Right hindlimb (tissue), 1 donor: Measurements from ENCODE around the gene TRAIP.
"Not testable (repeated sequence)": the region's sequence is repeated elsewhere in the genome, so short reads cannot be mapped to it uniquely, and the experiment has no call there.

Experiments
- DNase-seq: peaks from one replicate; pipeline ENCODE4 v3.0.0-alpha.2; 2018

The TRAIP gene

GRCh38 chr3:49872801-49873281 lies 16.5 kb upstream of the TRAIP start:
- no peak for DNase-seq

DNA sequence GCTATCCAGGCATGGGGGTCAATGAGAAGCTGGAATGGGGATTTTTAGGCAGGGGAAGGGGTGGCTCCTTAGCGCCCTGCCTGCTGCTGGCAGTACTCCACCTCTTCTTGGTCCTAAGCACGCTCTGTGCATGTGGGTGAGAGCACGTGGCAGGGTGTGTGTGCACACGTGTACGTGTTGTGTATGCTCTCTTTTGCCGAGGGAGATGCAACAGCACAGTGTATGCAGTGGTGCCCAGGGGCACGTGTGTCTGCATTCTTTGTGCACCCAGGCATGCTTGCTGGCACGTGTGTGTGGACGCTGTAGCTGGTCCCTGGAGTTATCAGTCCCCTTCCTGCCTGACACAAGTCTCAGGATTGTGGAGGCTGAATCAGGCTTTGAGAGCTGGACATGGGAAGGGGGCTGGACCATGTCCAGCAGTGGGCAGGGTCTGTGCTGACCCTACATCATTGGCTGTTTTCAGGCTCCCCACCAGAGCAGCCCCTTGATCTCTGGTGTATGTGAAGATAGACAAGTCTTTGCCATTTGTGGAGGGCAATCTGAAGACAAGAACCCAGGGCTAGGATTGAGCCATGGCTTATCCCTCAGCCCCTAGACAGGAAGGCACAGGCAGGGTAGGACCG lies 15.3 kb upstream of the TRAIP start:
- no peak for DNase-seq

DNA sequence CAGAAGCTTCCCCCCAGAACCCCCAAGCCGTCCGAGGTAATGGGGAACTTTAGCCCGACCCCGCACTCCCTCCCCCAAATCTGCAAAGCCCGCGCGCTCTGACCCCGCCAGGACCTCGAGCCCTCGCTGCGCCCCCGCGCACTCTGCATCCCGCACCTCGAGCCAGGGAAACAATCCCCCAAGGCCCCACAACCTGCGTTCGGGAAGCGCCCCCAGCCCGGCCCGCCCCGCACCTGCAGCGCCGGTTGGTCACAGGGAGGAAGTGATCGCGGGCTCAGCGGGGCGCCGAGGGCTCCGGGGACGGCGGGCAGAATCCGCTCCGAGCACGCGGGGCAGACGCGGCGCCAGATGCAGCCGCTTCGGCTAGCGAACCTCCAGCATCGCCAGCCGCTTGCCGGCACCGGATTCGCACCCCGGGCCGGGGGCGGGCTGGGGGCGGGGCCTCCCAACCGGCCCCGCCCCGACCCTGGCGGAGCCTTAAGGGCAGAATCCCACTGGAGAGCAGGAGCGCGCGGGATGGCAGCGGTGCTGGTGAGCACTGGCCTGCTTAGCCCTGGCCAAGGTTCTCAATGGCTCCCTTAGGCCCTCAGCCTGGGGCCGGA lies 13.3 kb upstream of the TRAIP start, which contains the start of gene CAMKV:
CAMKV (minus strand) TSS at position 382 of the 602 bp plus-strand sequence. CDS start 7,518 bp downstream, outside the sequence.
- no peak for DNase-seq

DNA sequence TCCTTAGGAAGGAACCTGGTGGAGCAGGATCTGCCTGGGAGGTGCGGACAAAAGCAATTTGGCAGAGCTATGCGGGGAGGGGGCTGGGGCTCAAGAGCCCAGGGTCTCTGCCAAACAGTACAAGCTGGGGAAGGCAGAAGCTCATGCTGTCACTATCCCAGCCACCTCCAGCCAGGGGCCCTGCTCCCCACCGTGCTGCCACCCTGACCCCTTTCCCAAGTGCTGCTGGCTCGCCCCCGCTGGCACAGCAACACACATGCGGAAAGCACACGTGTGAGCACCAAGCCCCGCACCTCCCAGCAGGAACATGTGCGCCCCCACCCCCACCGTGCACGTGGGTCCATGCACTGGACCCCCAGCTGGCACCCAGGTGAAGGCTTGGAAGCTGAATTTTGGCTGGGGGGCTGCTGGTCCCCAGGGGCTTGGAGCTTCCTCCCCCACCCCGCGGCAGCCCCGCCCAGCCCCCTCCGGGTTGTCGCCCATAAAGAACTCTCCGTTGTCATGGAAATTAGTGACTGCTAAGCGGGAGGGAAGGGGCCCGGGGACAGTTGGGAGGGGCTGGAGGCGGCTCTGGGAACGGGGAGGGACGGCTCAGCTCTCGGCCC lies 12.6 kb upstream of the TRAIP start:
- no peak for DNase-seq

- DNase-seq = peak; percentile 38
Measured at GRCh38 chr3:49867871-49868321, 11.5 kb upstream of the TRAIP start.

DNA sequence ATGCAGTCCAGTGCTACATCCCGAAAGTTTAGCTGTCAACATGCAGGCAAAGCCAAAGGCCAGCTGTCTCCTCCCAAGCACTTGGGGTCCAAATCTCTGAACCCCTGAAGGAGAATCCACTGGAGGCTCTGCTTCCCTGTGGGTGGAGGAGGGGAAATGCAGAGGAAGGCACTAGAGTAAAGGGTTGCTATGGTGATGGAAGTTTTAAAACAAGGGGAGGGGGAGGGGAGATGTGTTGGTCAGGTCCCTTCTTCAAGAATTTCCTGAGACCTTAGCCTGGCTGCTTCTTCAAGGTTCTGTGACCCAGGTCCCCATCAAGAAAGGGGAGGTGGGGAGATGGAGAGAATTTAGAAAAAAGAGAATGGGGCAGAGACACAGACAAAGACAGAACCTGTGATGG lies 11.0 kb upstream of the TRAIP start:
- DNase-seq = no peak

DNA sequence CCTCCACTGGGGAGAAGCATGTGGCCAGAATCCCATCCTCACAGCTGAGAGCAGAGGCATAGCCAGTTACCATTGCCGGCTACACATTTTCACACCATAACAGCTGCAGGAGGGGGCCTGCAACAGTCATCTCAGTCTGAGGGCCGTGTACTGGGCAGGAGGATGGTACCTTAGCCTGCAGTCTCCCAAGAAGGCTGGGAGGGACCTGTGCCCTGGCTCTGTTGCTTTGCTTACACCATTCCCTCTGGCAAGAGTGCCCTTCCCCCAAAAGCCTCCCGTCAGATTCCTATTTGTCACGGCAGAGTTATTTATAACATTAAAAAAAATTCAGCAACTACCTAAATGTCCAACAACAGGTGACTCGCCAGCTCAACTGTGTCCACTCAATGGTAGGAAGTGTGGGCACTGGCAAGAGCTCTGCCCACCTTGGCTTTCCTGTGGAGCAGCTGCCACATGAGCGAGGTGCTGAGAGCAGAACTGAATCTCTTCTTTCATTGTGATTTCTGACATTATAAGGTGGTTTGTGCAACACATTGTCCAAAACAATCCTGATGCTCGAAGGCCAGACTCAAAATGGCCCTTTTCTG lies 8.9 kb upstream of the TRAIP start:
- no peak for DNase-seq

- no peak for DNase-seq
Measured at GRCh38 chr3:49864505-49864904, 8.1 kb upstream of the TRAIP start.

DNA sequence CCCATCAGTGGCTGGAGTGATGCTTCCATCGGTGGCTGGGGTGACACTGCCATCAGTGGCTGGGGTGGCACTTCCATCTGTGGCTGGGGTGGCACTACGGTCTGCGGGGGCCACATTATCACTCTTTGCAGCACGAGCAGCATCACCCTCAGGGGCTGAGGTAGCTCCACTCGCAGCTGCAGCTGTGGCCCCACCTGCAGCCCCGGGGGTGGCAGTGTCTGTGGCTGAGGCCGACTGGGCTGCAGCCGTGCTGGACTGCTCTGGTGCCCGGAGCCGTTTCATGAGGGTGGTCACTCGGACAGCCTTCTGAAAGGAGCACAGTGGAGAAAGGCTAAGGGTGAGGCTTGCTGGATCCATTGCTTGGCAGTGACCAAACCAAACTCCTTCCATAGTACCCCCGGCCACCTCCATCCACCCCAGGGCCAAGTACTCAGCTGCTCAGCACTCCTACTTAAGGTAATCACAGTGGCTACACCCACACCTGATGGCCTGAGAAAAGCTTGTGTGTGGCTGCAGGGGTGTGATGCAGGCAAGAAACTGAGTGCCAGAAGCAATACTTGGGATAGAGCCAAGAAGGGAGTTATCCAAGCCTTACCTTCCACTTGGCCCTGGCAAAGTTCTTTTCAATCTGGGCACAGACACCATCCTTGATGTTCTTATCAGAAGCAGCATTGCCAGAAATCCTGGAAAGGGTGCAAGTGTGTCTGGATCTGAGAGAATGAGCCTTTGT lies 3.4 kb upstream of the TRAIP start:
- no peak for DNase-seq

- no peak for DNase-seq
Measured at GRCh38 chr3:49855662-49856061, 702 bp downstream of the TRAIP start.

GRCh38 chr3:49845694-49846093 lies 10.7 kb downstream of the TRAIP start:
- DNase-seq = no peak

- DNase-seq = no peak
Measured at GRCh38 chr3:49844464-49845183, 11.7 kb downstream of the TRAIP start.

DNA sequence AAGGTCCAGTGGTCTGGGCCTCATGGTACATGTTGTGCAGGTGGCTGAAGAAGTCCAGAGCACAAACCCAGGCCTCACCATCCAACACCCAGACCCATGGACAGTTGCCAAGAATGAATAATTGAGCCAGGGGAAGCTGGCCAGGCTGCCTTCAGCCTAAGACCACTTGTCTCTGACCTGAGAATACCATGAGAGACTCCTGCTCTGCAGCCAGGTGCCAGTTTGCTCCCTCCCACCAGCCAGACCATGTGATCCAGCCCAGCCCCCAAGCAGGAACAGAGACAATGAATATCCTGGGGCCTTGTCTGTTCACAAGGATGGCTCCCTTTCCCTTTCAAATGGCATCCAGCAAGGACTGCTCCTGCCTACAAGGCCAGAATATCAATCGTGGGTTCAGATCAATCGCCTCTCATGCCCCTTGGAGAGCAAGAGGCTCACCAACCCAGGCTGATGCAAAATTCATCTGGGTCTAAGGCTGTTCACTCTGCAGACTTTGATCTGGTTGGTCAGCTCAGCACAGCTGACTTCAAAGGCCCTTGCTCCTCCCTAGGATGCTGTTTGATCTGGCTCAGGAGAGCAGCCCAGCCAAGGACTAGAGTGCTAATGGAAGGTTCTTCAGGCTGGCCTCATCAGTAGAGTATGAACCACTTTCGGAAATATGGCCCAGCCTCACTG lies 13.4 kb downstream of the TRAIP start:
- no peak for DNase-seq

- no peak for DNase-seq
Measured at GRCh38 chr3:49841806-49842205, 14.6 kb downstream of the TRAIP start.

- DNase-seq = no peak
Measured at GRCh38 chr3:49841126-49841696, 15.2 kb downstream of the TRAIP start.

DNA sequence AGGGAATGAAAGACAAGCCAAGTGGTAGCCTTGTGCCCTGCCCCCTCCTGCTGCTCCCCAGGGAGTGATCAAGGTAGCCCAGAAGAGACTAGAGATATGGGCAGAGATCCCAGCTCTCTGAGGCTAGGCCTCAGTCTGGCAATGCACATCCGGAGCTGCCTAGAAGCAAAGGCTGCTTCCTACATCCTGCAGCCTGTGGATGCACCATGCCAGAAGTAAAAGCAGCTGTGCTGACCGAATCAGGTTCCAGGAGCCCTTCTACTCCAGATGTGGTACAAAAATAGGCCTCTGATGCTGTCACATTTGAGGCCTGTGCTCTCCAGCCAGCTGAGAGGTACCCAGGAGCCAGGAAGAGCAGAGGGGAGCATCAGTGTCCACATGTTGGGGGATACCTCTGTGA lies 16.0 kb downstream of the TRAIP start:
- DNase-seq = peak; percentile 74

DNA sequence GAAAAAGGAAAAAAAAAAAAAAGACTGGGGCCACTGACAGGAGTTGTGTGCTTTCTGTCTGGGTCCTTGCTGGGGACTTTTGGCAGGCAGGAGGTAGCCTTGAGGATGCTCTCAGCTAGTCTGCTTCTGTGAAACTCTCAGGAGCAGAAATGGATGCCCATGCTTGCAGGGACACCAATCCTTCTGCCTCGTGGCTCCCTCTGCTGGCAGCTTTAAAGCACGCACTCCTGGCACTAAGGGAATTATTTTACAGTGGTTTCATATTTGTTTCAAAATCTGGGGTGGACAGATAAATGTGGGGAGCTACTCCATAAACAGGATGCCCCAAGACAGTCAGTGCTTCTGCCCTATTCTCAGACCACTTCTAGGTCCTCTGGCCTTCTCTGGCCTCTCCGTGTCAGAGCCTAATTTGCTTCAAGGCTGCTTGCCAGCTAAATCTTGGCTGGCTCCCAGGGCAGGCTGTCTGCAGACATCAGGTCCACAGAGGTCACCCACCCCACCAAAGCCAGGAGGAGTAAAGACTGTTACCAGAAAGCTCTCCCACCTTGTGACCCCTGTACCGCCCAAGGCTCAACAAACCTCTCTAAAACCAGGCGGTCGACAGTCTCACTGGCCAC lies 17.1 kb downstream of the TRAIP start:
- peak; percentile 84 for DNase-seq

DNA sequence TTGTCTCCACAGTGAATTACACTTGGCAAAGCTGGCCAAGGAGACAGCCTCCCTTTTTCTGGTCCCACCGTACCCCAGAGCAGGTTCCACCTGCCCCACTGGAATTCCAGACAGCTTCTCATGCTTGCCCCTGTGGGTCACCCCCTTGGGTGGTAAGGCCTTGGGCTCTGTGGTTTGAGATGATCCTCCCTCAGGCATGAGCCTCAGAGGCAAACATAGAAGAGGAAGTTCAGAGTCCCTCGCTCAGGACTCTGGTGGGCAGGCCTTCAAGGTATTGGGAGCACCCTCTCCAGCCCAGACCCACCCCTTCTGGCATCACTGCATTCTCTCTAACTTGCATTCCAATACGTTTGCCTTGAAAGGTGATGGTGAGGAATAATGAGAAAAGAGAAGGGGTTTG lies 25.0 kb downstream of the TRAIP start:
- DNase-seq = no peak

DNA sequence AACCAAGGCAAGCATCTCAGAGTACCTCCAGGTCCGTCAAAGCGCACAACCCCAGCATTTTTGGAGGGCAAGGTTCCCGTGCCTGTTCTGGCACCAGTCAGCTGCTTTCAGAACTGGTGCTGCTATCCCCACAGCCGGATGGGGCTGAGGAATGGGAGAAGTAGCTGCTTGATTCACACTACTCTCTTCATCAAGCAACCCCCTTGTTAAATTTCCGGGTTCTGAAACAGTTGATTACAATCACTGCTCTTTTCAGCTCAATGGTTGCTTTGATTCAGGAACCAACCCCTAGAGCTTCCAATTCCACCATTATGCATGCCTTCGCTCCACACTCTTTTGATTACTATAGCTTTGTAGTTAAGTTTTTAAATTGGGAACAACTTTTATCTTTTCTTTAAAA lies 30.3 kb downstream of the TRAIP start:
- no peak for DNase-seq

DNA sequence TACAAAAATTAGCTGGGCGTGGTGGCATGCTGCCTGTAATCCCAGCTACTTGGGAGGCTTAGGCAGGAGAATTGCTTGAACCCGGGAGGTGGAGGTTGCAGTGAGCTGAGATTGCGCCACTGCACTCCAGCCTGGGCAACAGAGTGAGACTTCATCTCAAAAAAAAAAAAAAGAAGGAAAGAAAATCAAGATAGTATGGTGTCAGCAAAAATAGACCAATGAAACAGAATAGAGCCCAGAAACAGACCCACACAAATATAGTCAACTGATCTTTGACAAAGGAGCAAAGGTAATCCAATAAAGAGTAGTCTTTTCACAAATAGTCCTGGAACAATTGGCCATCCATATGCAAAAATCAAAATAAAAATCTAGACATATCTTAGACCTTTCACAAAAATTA lies 33.2 kb downstream of the TRAIP start:
- not testable (repeated sequence) for DNase-seq
